Esophagus muscularis mucosa (tissue), 4 donors: Measurements from ENCODE around the gene RADIL. TPM values are rescaled to one million over a fixed set of nuclear protein-coding genes. Genes with fewer than 3 reads are reported as not detected.

Experiments used
- DNase-seq: peaks from one replicate; pipeline ENCODE4 v3.0.0-alpha.2; 2017; ENCODE audit errors: extremely low spot score
- H3K27ac ChIP-seq, 4 donors: fragments of 200-600 bp; sonication (generic); replicated peaks in 1 of 4; 1 replicate in 3 of 4; 2 replicates in 1 of 4; pipeline ENCODE4 v1.5.1; 2016 to 2019; ENCODE audit warnings: mild to moderate bottlenecking in 1 of 4
- H3K27me3 ChIP-seq, 4 donors: fragments of 200-600 bp; sonication (generic); one replicate each; pipeline versions ENCODE4 v1.5.1 to v1.6.0; 2016 to 2019
- H3K36me3 ChIP-seq, 4 donors: fragments of 200-600 bp; sonication (generic); one replicate each; pipeline ENCODE4 v1.5.1; 2016 to 2019
- H3K4me1 ChIP-seq, 4 donors: fragments of 200-600 bp; sonication (generic); one replicate each; pipeline ENCODE4 v1.5.1; 2016 to 2019
- H3K4me3 ChIP-seq, 4 donors: fragments of 200-600 bp; sonication (generic); 1 replicate in 2 of 4; 2 replicates in 2 of 4; pipeline ENCODE4 v1.5.1; 2016 to 2019; ENCODE audit warnings: mild to moderate bottlenecking in 4 of 4, moderate library complexity in 1 of 4
- H3K9me3 ChIP-seq, 4 donors: fragments of 200-600 bp; sonication (generic); 1 replicate in 3 of 4; 2 replicates in 1 of 4; pipeline ENCODE4 v1.5.1; 2016 to 2019
- CTCF ChIP-seq, 3 experiments: fragments of 200-600 bp in 2 of 3; fragments of 450-650 bp in 1 of 3; sonication (generic) in 2 of 3; IDR thresholded peaks; one replicate each; pipeline ENCODE4 v1.5.1; 2017 to 2019; ENCODE audit warnings: antibody characterized with exemption in 3 of 3, mild to moderate bottlenecking in 2 of 3, moderate library complexity in 1 of 3
- EP300 ChIP-seq: sonication (generic); formaldehyde crosslinking; IDR thresholded peaks from one replicate; pipeline ENCODE4 v1.6.1; 2017; ENCODE audit warnings: antibody characterized with exemption
- POLR2A ChIP-seq: fragments of 450-650 bp; IDR thresholded peaks from one replicate; pipeline ENCODE4 v1.6.1; 2017; ENCODE audit warnings: antibody characterized with exemption, moderate library complexity, mild to moderate bottlenecking, low read depth
- POLR2AphosphoS5 ChIP-seq, 2 donors: sonication (generic); formaldehyde crosslinking; IDR thresholded peaks; one replicate each; pipeline ENCODE4 v1.6.1; 2017; ENCODE audit warnings: antibody characterized with exemption in 2 of 2
- WGBS: methylation state at CpG from one replicate; pipeline ENCODE4 v1.1.5; 2018; 5-methylcytosine and 5-hydroxymethylcytosine counted together
- intact Hi-C: fragments of 100-400 bp; cut with DNase I; formaldehyde crosslinking; loops from one replicate; pipeline ENCODE4 v1.15.1; 2023
- total RNA-seq, 4 donors: library from RNA; depleted of rRNA; stranded (reverse); fragments of >200 nt; gene quantifications; one replicate each; pipeline versions ENCODE4 v1.1.0 to v1.2.1, GENCODE V29; 2016

The RADIL gene
- total RNA-seq, 4 donors from 2014 or later: 6.5 to 12.9 (median 12.1) TPM

- Histone ChIP-seq H3K4me3 (peak overlapping the region; percentile 48 to 57 (median 50)), H3K36me3 (no peaks in the 10 kb centered on the region), H3K27me3 (peaks cover 0 to 24% (median 4%) of the 10 kb centered on the region in 4 donors), H3K9me3 (no peaks in the 10 kb centered on the region), H3K4me1 (peaks cover 0 to 11% (median 7%) of the 10 kb centered on the region in 4 donors), H3K27ac (no peak overlapping the region)
- intact Hi-C loops: no loop called here
- TF ChIP-seq POLR2A (no peak), CTCF (IDR thresholded peaks at IDR 0.05) (no peak), EP300 (no peak), POLR2AphosphoS5 (IDR thresholded peaks at IDR 0.05) (no peak)
- 83% methylated on average over 14 of the region's 14 CpGs for WGBS
- DNase-seq: no peak
Measured at GRCh38 chr7:4862156-4862555, 21.4 kb downstream of the RADIL start.

DNA sequence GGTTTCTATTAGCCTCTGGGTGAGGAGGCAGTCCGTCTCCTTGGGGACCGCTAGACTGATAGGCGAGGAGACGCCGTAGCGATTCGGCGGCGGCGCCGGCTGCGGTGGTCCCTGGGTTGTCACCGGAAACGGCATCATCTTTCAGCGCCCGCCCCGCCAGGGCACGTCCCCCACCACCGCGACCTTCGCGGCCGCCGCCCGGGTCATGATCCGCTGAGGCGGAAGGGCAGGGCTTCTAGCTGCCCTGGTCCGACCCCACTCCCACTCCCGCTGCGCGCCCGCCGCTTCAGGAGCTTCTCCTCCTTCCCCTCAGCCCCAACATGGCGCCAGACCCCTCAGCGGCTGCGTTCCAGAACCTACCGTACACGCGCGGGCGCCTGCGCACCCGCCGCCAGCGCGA lies 21.8 kb downstream of the RADIL start, which contains the start of gene PAPOLB:
TSS of gene PAPOLB (minus strand) at position 358 of the 400 bp plus-strand sequence. CDS start at position 138, 220 bp downstream.
- H3K9me3 ChIP-seq: no peaks in the 10 kb centered on the region
- H3K4me3 ChIP-seq: peak within 1 kb of the TSS; percentile 48 to 57 (median 50)
- H3K36me3 ChIP-seq: no peaks in the 10 kb centered on the region
- 16% methylated on average over 40 of the region's 46 CpGs for WGBS
- peaks cover 0 to 11% (median 7%) of the 10 kb centered on the region in 4 donors for H3K4me1 ChIP-seq
- intact Hi-C loops: no loop called here
- H3K27ac ChIP-seq: no peak within 1 kb of the TSS
- no peak for DNase-seq
- TF ChIP-seq POLR2A: no peak
- no peak for TF ChIP-seq CTCF (IDR thresholded peaks at IDR 0.05)
- TF ChIP-seq EP300: no peak
- TF ChIP-seq POLR2AphosphoS5 (IDR thresholded peaks at IDR 0.05): no peak
- H3K27me3 ChIP-seq: peaks cover 0 to 24% (median 4%) of the 10 kb centered on the region in 4 donors

- 84% methylated on average over 11 of the region's 11 CpGs for WGBS
- peaks cover 0 to 11% (median 7%) of the 10 kb centered on the region in 4 donors for H3K4me1 ChIP-seq
- no peaks in the 10 kb centered on the region for H3K36me3 ChIP-seq
- peaks cover 0 to 24% (median 4%) of the 10 kb centered on the region in 4 donors for H3K27me3 ChIP-seq
- H3K27ac ChIP-seq: no peak overlapping the region
- no peak for TF ChIP-seq POLR2AphosphoS5 (IDR thresholded peaks at IDR 0.05)
- DNase-seq: no peak
- no peaks in the 10 kb centered on the region for H3K9me3 ChIP-seq
- H3K4me3 ChIP-seq: peak overlapping the region; percentile 48 to 57 (median 50)
- intact Hi-C loops: no loop called here
Measured at GRCh38 chr7:4861227-4861626, 22.3 kb downstream of the RADIL start.

GRCh38 chr7:4857189-4857588 lies 26.3 kb downstream of the RADIL start:
- Histone ChIP-seq H3K4me1 (peaks cover 0 to 10% (median 7%) of the 10 kb centered on the region in 4 donors), H3K27me3 (peaks cover 0 to 11% (median 2%) of the 10 kb centered on the region in 4 donors), H3K27ac (no peak overlapping the region), H3K4me3 (no peak overlapping the region), H3K36me3 (no peaks in the 10 kb centered on the region), H3K9me3 (peaks cover 0 to under 1% (median 0%) of the 10 kb centered on the region in 4 donors)
- intact Hi-C loops: no loop called here
- WGBS: 59% methylated on average over 3 of the region's 3 CpGs
- TF ChIP-seq CTCF (IDR thresholded peaks at IDR 0.05) (no peak), POLR2A (no peak), EP300 (no peak), POLR2AphosphoS5 (IDR thresholded peaks at IDR 0.05) (no peak)
- no peak for DNase-seq

GRCh38 chr7:4856336-4857057 lies 27.0 kb downstream of the RADIL start:
- Histone ChIP-seq H3K9me3 (peaks cover 0 to 8% (median 0%) of the 10 kb centered on the region in 4 donors), H3K4me1 (peaks cover 0 to 3% (median under 1%) of the 10 kb centered on the region in 4 donors), H3K27me3 (peaks cover 0 to 4% (median 0%) of the 10 kb centered on the region in 4 donors), H3K4me3 (no peak overlapping the region), H3K36me3 (no peaks in the 10 kb centered on the region), H3K27ac (no peak overlapping the region)
- intact Hi-C loops: no loop called here
- 78% methylated on average over 10 of the region's 10 CpGs for WGBS
- no peak for TF ChIP-seq CTCF (IDR thresholded peaks at IDR 0.05)
- no peak for TF ChIP-seq POLR2AphosphoS5 (IDR thresholded peaks at IDR 0.05)
- TF ChIP-seq POLR2A: no peak
- TF ChIP-seq EP300: no peak
- DNase-seq: no peak
